DOHH2 (cell line): ENCODE measurements around the gene ETS1.

Source experiments
- H3F3A ChIP-seq: fragments of 200-600 bp; sonication (generic), shearing (Covaris generic); 2 replicates; pipeline ENCODE4 v1.6.0; 2016; ENCODE audit warnings: antibody characterized with exemption, mild to moderate bottlenecking; ENCODE audit not compliant: control insufficient read depth, insufficient read depth
- H3K27ac ChIP-seq: fragments of 200-600 bp; sonication (generic); 2 replicates; pipeline ENCODE4 v1.5.1; 2014; ENCODE audit warnings: low read depth, mild to moderate bottlenecking, low read length, moderate library complexity
- H3K27me3 ChIP-seq: fragments of 200-600 bp; sonication (generic); 2 replicates; pipeline ENCODE4 v1.6.1; 2014; ENCODE audit warnings: mild to moderate bottlenecking, low read length, mixed read lengths; ENCODE audit not compliant: control insufficient read depth
- H3K36me3 ChIP-seq: fragments of 200-600 bp; sonication (generic); 2 replicates; pipeline ENCODE4 v1.6.1; 2014; ENCODE audit warnings: mild to moderate bottlenecking, low read length, moderate library complexity, mixed read lengths; ENCODE audit not compliant: control insufficient read depth
- H3K4me1 ChIP-seq: fragments of 200-600 bp; sonication (generic); 2 replicates; pipeline ENCODE4 v1.6.1; 2014; ENCODE audit warnings: mild to moderate bottlenecking, low read length, mixed read lengths; ENCODE audit not compliant: control insufficient read depth
- H3K4me2 ChIP-seq: fragments of 200-600 bp; sonication (generic); 2 replicates; pipeline ENCODE4 v1.6.0; 2014; ENCODE audit warnings: mild to moderate bottlenecking, low read length, moderate library complexity
- H3K4me3 ChIP-seq: fragments of 200-600 bp; sonication (generic); 2 replicates; pipeline ENCODE4 v1.5.1; 2014; ENCODE audit warnings: mild to moderate bottlenecking, low read length, mixed read lengths
- H3K79me2 ChIP-seq: fragments of 200-600 bp; sonication (generic); 2 replicates; pipeline ENCODE4 v1.6.1; 2014; ENCODE audit warnings: mild to moderate bottlenecking, low read length, mixed read lengths; ENCODE audit not compliant: control insufficient read depth
- H3K9me2 ChIP-seq: fragments of 200-600 bp; sonication (generic); replicated peaks from 2 replicates; pipeline ENCODE4 v1.6.1; 2014; ENCODE audit warnings: mild to moderate bottlenecking, low read length, mixed read lengths; ENCODE audit not compliant: control insufficient read depth
- H3K9me3 ChIP-seq: fragments of 200-600 bp; sonication (generic); 2 replicates; pipeline ENCODE4 v1.6.1; 2014; ENCODE audit warnings: antibody characterized with exemption, low read length, mixed read lengths; ENCODE audit not compliant: control insufficient read depth, insufficient read depth
- H4K20me1 ChIP-seq: fragments of 200-600 bp; sonication (generic); 2 replicates; pipeline ENCODE4 v1.6.0; 2014; ENCODE audit warnings: low read depth, mild to moderate bottlenecking, antibody characterized with exemption, low read length, moderate library complexity; ENCODE audit not compliant: control insufficient read depth, insufficient read depth
- EZH2phosphoT487 ChIP-seq: fragments of 200-600 bp; sonication (generic); IDR thresholded peaks from 2 replicates; pipeline ENCODE4 v1.6.1; 2017; ENCODE audit warnings: borderline replicate concordance, mild to moderate bottlenecking, antibody characterized with exemption, low read length, moderate library complexity, mixed read lengths
- TF ChIP-seq, protein P1 (sequence below): fragments of 200-600 bp; sonication (generic); IDR thresholded peaks from one replicate; pipeline ENCODE4 v1.5.1; 2014; ENCODE audit warnings: antibody characterized with exemption, mild to moderate bottlenecking, low read depth, low read length; ENCODE audit not compliant: poor library complexity, severe bottlenecking

Gene ETS1

DNA sequence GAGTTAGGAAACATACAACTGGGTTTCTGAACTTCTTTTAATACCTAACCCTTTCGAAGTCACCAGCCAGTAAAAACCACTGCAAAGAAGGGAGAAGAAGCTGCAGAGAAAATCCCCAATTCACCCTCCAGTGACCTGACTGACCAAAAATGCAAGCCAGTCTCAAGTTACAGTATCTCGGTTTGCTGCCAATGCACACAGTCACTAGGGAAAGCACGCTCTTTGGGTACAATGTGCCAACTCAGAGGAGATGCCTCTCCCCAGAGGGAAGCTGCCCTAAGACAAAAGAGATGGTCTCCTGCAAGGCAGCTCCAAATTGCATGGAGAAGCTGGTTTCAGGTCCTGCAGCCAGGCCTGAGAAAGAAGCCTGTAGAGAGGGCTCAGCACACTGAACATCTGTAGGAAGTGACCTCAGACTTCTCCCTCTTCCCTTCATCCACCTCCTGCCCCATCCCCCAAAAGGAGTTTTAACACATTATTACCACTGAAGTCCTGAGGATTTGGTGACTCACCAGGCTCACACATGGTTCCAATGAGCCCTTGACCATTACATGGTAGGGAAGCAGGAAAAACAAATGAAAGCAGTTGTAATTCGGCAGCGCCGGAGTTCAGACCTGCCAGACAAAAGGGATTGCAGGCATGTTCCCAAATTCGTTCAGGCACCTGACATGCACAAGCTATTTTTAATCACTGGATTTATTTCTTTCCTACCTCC is 90.1 kb downstream of the ETS1 start:
- Histone ChIP-seq H3K27ac (peak overlapping the region; percentile 36), H3K4me1 (peaks cover 98% of the 10 kb centered on the region), H3K4me3 (peak overlapping the region; percentile 44), H3K36me3 (peaks cover 98% of the 10 kb centered on the region), H3K4me2 (peak overlapping the region; percentile 62), H3K9me2 (no peaks in the 10 kb centered on the region), H3K79me2 (peaks cover 100% of the 10 kb centered on the region), H3F3A (peaks cover 13% of the 10 kb centered on the region), H3K9me3 (no peaks in the 10 kb centered on the region), H4K20me1 (peaks cover 77% of the 10 kb centered on the region), H3K27me3 (no peaks in the 10 kb centered on the region)
- TF ChIP-seq EZH2phosphoT487, result no peak
- TF ChIP-seq, protein P1, sequence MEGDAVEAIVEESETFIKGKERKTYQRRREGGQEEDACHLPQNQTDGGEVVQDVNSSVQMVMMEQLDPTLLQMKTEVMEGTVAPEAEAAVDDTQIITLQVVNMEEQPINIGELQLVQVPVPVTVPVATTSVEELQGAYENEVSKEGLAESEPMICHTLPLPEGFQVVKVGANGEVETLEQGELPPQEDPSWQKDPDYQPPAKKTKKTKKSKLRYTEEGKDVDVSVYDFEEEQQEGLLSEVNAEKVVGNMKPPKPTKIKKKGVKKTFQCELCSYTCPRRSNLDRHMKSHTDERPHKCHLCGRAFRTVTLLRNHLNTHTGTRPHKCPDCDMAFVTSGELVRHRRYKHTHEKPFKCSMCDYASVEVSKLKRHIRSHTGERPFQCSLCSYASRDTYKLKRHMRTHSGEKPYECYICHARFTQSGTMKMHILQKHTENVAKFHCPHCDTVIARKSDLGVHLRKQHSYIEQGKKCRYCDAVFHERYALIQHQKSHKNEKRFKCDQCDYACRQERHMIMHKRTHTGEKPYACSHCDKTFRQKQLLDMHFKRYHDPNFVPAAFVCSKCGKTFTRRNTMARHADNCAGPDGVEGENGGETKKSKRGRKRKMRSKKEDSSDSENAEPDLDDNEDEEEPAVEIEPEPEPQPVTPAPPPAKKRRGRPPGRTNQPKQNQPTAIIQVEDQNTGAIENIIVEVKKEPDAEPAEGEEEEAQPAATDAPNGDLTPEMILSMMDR, result no peak

DNA sequence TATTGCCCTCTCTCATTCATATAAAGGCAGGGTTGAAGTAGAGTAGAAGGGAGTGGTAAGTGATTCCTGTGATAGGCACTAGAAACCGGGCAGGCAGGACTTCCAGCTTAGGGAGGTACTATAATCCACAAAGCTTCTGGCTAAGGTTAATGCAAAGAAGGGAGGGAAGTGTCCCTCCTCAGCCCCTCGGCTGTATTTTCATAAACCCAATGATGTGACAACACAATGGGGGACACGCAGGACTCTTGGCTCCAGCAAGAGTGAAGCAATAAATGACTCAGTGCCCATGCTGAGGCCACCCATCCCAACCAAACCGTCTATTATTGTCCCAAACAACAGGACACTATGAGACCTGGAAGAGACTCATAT is 90.7 kb downstream of the ETS1 start:
- peak overlapping the region; percentile 62 for H3K4me2 ChIP-seq
- H3K4me3 ChIP-seq, result peak overlapping the region; percentile 44
- no peaks in the 10 kb centered on the region for H3K27me3 ChIP-seq
- TF ChIP-seq, protein P1, result no peak
- TF ChIP-seq EZH2phosphoT487, result no peak
- peaks cover 13% of the 10 kb centered on the region for H3F3A ChIP-seq
- peaks cover 100% of the 10 kb centered on the region for H3K79me2 ChIP-seq
- H3K9me3 ChIP-seq, result no peaks in the 10 kb centered on the region
- peaks cover 77% of the 10 kb centered on the region for H4K20me1 ChIP-seq
- H3K36me3 ChIP-seq, result peaks cover 98% of the 10 kb centered on the region
- peaks cover 98% of the 10 kb centered on the region for H3K4me1 ChIP-seq
- no peaks in the 10 kb centered on the region for H3K9me2 ChIP-seq
- peak overlapping the region; percentile 36 for H3K27ac ChIP-seq

DNA sequence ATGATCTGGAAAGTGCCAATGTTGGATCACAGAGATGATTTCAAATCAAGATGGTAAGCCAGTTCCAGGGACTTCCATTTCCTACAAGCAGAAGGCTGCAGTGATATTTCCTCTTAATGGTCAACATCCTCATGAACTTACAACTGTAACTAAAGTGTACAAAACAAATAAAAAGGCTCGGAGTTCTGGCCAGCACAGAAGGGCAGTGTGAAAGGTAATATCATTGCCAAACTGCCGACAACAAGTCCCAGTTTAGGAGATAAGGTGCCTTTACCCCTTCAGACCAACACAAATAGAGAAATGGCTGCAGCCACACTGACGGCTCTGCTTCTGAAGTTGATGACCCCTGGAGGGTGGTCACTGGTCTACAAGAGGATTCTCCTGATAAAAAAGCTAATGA is 91.1 kb downstream of the ETS1 start:
- H4K20me1 ChIP-seq, result peaks cover 77% of the 10 kb centered on the region
- TF ChIP-seq, protein P1, result no peak
- no peak for TF ChIP-seq EZH2phosphoT487
- peak overlapping the region; percentile 44 for H3K4me3 ChIP-seq

More for the DNA sequence above, 91.1 kb downstream of the ETS1 start:
- peak overlapping the region; percentile 62 for H3K4me2 ChIP-seq
- no peaks in the 10 kb centered on the region for H3K9me3 ChIP-seq
- peaks cover 98% of the 10 kb centered on the region for H3K4me1 ChIP-seq
- H3K27me3 ChIP-seq, result no peaks in the 10 kb centered on the region
- H3K27ac ChIP-seq, result peak overlapping the region; percentile 36; the same call in 1 of the 2 replicates
- peaks cover 13% of the 10 kb centered on the region for H3F3A ChIP-seq
- peaks cover 100% of the 10 kb centered on the region for H3K79me2 ChIP-seq
- H3K9me2 ChIP-seq, result no peaks in the 10 kb centered on the region
- peaks cover 98% of the 10 kb centered on the region for H3K36me3 ChIP-seq
